Caco-2 (cell line): ENCODE data around the gene ADAMTSL2. TPM values are rescaled to one million over a fixed set of nuclear protein-coding genes. Genes with fewer than 3 reads are reported as not detected.

Source experiments
- BruUV-seq: library from RNA; stranded (reverse); fragments of 400-500 nt; replicated peaks from 2 replicates; lab custom pipeline; 2021; lab: Mats Ljungman, UMichigan
- CTCF ChIA-PET: fragments of 300-600 bp; sonication (Branson Sonifier 250); formaldehyde crosslinking; loops from one replicate; lab custom pipeline; 2022; ENCODE audit warnings: antibody characterized with exemption; lab: Charles Lee
- POLR2A ChIA-PET: fragments of 300-600 bp; sonication (Branson Sonifier 250); formaldehyde crosslinking; loops from one replicate; lab custom pipeline; 2022; ENCODE audit warnings: antibody characterized with exemption; lab: Charles Lee
- DNase-seq, 2 experiments: peaks; one replicate each; pipeline versions ENCODE4 v3.0.0 to v3.0.0-alpha.2; 2020 to 2022
- H3K27me3 ChIP-seq: replicated peaks from 2 replicates; pipeline ENCODE4 v1.6.0; 2011; ENCODE audit warnings: low read length; ENCODE audit not compliant: control insufficient read depth, insufficient read depth
- H3K36me3 ChIP-seq: 2 replicates; pipeline ENCODE4 v1.5.1; 2011; ENCODE audit warnings: low read length; ENCODE audit not compliant: control insufficient read depth, insufficient read depth
- H3K4me1 ChIP-seq: fragments of 250-450 bp; sonication (Bioruptor Pico); 2 replicates; pipeline ENCODE4 v1.5.1; 2020; ENCODE audit warnings: mild to moderate bottlenecking
- H3K4me3 ChIP-seq: 2 replicates; pipeline ENCODE4 v1.5.1; 2011; ENCODE audit warnings: low read depth, mild to moderate bottlenecking, control low read depth, low read length
- H3K9me3 ChIP-seq: fragments of 250-450 bp; sonication (Bioruptor Pico); 2 replicates; pipeline ENCODE4 v1.5.1; 2020; ENCODE audit warnings: mild to moderate bottlenecking, moderate library complexity
- H3K27ac Mint-ChIP-seq: one replicate; pipeline ENCODE4 v1.8.0; 2022; ENCODE audit warnings: mixed read lengths; ENCODE audit not compliant: unreplicated experiment
- H3K27me3 Mint-ChIP-seq: one replicate; pipeline ENCODE4 v1.8.0; 2022; ENCODE audit warnings: mixed read lengths; ENCODE audit not compliant: insufficient read depth, unreplicated experiment
- H3K36me3 Mint-ChIP-seq: one replicate; pipeline ENCODE4 v1.8.0; 2022; ENCODE audit warnings: mild to moderate bottlenecking, mixed read lengths; ENCODE audit not compliant: insufficient read depth, unreplicated experiment
- H3K4me1 Mint-ChIP-seq: one replicate; pipeline ENCODE4 v1.8.0; 2022; ENCODE audit warnings: low read depth, mixed read lengths; ENCODE audit not compliant: unreplicated experiment
- H3K4me3 Mint-ChIP-seq: one replicate; pipeline ENCODE4 v1.8.0; 2022; ENCODE audit warnings: mild to moderate bottlenecking, moderate library complexity, mixed read lengths; ENCODE audit not compliant: unreplicated experiment
- H3K9me3 Mint-ChIP-seq: one replicate; pipeline ENCODE4 v1.8.0; 2022; ENCODE audit warnings: mixed read lengths; ENCODE audit not compliant: unreplicated experiment
- CTCF ChIP-seq, 2 experiments: fragments of 200-600 bp in 1 of 2; IDR thresholded peaks; 1 replicate in 1 of 2; 2 replicates in 1 of 2; pipeline versions ENCODE4 v1.5.1 to v1.8.0; 2011 to 2022; ENCODE audit warnings: antibody characterized with exemption in 1 of 2, control low read depth in 1 of 2, inconsistent platforms in 1 of 2, low read depth in 1 of 2, low read length in 1 of 2, mild to moderate bottlenecking in 1 of 2, moderate library complexity in 1 of 2; ENCODE audit not compliant: insufficient read depth in 1 of 2, severe bottlenecking in 1 of 2, unreplicated experiment in 1 of 2
- intact Hi-C: fragments of 100-400 bp; cut with micrococcal nuclease; formaldehyde crosslinking; loops from one replicate; pipeline ENCODE4 v1.10.0; 2022; ENCODE audit not compliant: unreplicated experiment
- total RNA-seq: library from RNA; stranded (reverse); gene quantifications from 2 replicates; pipeline ENCODE4 v1.2.3, GENCODE V29; 2022

The ADAMTSL2 gene
- total RNA-seq, 1 experiment from 2014 or later = 0.68 TPM

- intact Hi-C loops = no loop called here
- CTCF ChIA-PET = interaction anchor here (0.5 to 1.0 kb wide), 2 partner anchors 70 to 197 kb away, joined by 3 to 4 read pairs; no protein-coding TSS in a partner anchor
- Mint-ChIP-seq H3K36me3 (no peaks in the 10 kb centered on the region), H3K27me3 (no peaks in the 10 kb centered on the region), H3K4me1 (peaks cover 6% of the 10 kb centered on the region), H3K4me3 (no peak overlapping the region), H3K27ac (no peak overlapping the region), H3K9me3 (no peaks in the 10 kb centered on the region)
- Histone ChIP-seq H3K27me3 (no peaks in the 10 kb centered on the region), H3K4me1 (peaks cover 8% of the 10 kb centered on the region), H3K9me3 (no peaks in the 10 kb centered on the region), H3K4me3 (no peak overlapping the region), H3K36me3 (no peaks in the 10 kb centered on the region)
- TF ChIP-seq CTCF (IDR thresholded peaks at IDR 0.05; ENCODE audit: insufficient read depth in 1 of 2, low read depth in 1 of 2, low read length in 1 of 2, severe bottlenecking in 1 of 2, unreplicated experiment in 1 of 2) = no peak
- POLR2A ChIA-PET = no interaction called here
- BruUV-seq = no TSS peak
- no peak for DNase-seq
Measured at GRCh38 chr9:133529457-133529856, 5.0 kb upstream of the ADAMTSL2 start.

- Histone ChIP-seq H3K9me3 (no peaks in the 10 kb centered on the region), H3K4me1 (peaks cover 8% of the 10 kb centered on the region), H3K4me3 (no peak overlapping the region), H3K36me3 (no peaks in the 10 kb centered on the region), H3K27me3 (no peaks in the 10 kb centered on the region)
- TF ChIP-seq CTCF (IDR thresholded peaks at IDR 0.05; ENCODE audit: insufficient read depth in 1 of 2, low read depth in 1 of 2, low read length in 1 of 2, severe bottlenecking in 1 of 2, unreplicated experiment in 1 of 2) = no peak
- no peaks in the 10 kb centered on the region for H3K9me3 Mint-ChIP-seq
- DNase-seq = no peak
- intact Hi-C loops = loop anchor here (5.0 kb wide), 1 partner anchor 47 kb away; no protein-coding TSS in a partner anchor
- no peak overlapping the region for H3K27ac Mint-ChIP-seq
- CTCF ChIA-PET = interaction anchor here (0.5 to 1.0 kb wide), 2 partner anchors 70 to 197 kb away, joined by 3 to 4 read pairs; no protein-coding TSS in a partner anchor
- POLR2A ChIA-PET = no interaction called here
- H3K36me3 Mint-ChIP-seq = no peaks in the 10 kb centered on the region
- BruUV-seq = no TSS peak
- no peak overlapping the region for H3K4me3 Mint-ChIP-seq
- no peaks in the 10 kb centered on the region for H3K27me3 Mint-ChIP-seq
- H3K4me1 Mint-ChIP-seq = peaks cover 6% of the 10 kb centered on the region
Measured at GRCh38 chr9:133529874-133530273, 4.6 kb upstream of the ADAMTSL2 start.

GRCh38 chr9:133531293-133531692, 3.2 kb upstream of the ADAMTSL2 start:
- no peak for TF ChIP-seq CTCF (IDR thresholded peaks at IDR 0.05; ENCODE audit: insufficient read depth in 1 of 2, low read depth in 1 of 2, low read length in 1 of 2, severe bottlenecking in 1 of 2, unreplicated experiment in 1 of 2)
- peaks cover 8% of the 10 kb centered on the region for H3K4me1 ChIP-seq
- DNase-seq = no peak
- H3K36me3 ChIP-seq = no peaks in the 10 kb centered on the region
- H3K4me3 Mint-ChIP-seq = no peak overlapping the region
- intact Hi-C loops = loop anchor here (5.0 kb wide), 1 partner anchor 46 kb away; no protein-coding TSS in a partner anchor
- CTCF ChIA-PET = no interaction called here
- H3K36me3 Mint-ChIP-seq = no peaks in the 10 kb centered on the region
- H3K27me3 ChIP-seq = no peaks in the 10 kb centered on the region
- BruUV-seq = no TSS peak
- H3K9me3 ChIP-seq = no peaks in the 10 kb centered on the region
- H3K27me3 Mint-ChIP-seq = no peaks in the 10 kb centered on the region
- peaks cover 5% of the 10 kb centered on the region for H3K4me1 Mint-ChIP-seq
- H3K4me3 ChIP-seq = no peak overlapping the region
- no peak overlapping the region for H3K27ac Mint-ChIP-seq
- POLR2A ChIA-PET = no interaction called here
- H3K9me3 Mint-ChIP-seq = no peaks in the 10 kb centered on the region
